Brain microvascular endothelial cell (primary cell): ENCODE data around the gene RGS12.

Experiments
- DNase-seq: peaks from one replicate; pipeline ENCODE4 v3.0.0-alpha.2; 2020
- H3K27ac ChIP-seq: fragments of 250-450 bp; sonication (Bioruptor Pico); 2 replicates; pipeline ENCODE4 v1.5.1; 2020; ENCODE audit warnings: mild to moderate bottlenecking, moderate library complexity
- H3K27me3 ChIP-seq: fragments of 250-450 bp; sonication (Bioruptor Pico); replicated peaks from 2 replicates; pipeline ENCODE4 v1.5.1; 2020; ENCODE audit warnings: mild to moderate bottlenecking
- H3K36me3 ChIP-seq: fragments of 250-450 bp; sonication (Bioruptor Pico); replicated peaks from 2 replicates; pipeline ENCODE4 v1.5.1; 2020; ENCODE audit warnings: mild to moderate bottlenecking
- H3K4me3 ChIP-seq: 2 replicates; pipeline ENCODE4 v1.5.1; 2011; ENCODE audit warnings: low read depth, mild to moderate bottlenecking, control low read depth, low read length, moderate library complexity
- in situ Hi-C: cut with HindIII; loops from 2 replicates; pipeline ENCODE4 v1.10.0; 2017; ENCODE audit warnings: low sequenced_read_pairs, low pct_ligation_motif_present
- TF ChIP-seq, protein P1 (sequence below): IDR thresholded peaks from 2 replicates; pipeline ENCODE4 v1.5.1; 2011; ENCODE audit warnings: low read depth, mild to moderate bottlenecking, moderate library complexity, low read length, control low read depth, inconsistent platforms; ENCODE audit errors: missing control alignments

Gene RGS12

DNA sequence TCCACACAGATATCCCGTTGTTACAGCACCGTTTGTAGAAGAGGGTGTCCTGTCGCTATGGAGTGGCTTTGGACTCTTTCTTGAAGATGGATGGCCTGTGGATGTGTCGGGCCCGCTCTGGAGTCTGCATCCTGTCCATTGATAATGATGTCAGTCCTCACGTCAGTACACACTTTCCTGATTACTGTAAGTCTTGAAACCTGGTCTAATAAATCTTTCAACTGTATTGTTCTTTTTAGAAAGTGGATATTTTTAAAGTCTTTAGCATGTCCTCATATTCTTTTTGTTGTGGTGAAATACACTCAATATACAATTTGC lies 29.0 kb upstream of the RGS12 start:
- no peak for DNase-seq
- H3K27ac ChIP-seq = no peak overlapping the region
- no peak overlapping the region for H3K4me3 ChIP-seq
- no peaks in the 10 kb centered on the region for H3K36me3 ChIP-seq
- TF ChIP-seq, protein P1, sequence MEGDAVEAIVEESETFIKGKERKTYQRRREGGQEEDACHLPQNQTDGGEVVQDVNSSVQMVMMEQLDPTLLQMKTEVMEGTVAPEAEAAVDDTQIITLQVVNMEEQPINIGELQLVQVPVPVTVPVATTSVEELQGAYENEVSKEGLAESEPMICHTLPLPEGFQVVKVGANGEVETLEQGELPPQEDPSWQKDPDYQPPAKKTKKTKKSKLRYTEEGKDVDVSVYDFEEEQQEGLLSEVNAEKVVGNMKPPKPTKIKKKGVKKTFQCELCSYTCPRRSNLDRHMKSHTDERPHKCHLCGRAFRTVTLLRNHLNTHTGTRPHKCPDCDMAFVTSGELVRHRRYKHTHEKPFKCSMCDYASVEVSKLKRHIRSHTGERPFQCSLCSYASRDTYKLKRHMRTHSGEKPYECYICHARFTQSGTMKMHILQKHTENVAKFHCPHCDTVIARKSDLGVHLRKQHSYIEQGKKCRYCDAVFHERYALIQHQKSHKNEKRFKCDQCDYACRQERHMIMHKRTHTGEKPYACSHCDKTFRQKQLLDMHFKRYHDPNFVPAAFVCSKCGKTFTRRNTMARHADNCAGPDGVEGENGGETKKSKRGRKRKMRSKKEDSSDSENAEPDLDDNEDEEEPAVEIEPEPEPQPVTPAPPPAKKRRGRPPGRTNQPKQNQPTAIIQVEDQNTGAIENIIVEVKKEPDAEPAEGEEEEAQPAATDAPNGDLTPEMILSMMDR = no peak
- H3K27me3 ChIP-seq = no peaks in the 10 kb centered on the region
- in situ Hi-C loops = no loop called here

DNA sequence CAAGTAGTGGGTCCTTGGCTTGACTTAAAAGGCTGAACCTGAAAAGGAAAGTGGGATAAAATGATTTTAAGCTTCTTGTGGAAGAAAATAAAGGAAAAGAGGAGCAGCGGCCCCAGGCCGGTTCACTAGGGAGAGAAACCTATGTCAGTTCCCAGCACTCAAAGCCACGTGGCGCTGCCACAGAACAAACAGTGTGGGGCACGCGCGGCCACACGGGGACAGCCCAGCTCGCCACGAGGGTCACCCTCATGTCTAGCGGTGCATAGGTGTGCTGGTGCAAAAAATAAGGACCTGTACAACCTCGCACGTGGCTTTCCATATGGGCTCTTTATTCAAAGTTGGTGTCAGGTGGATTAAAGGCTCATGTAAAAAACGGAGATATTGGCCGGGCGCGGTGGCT lies 26.7 kb upstream of the RGS12 start:
- no peaks in the 10 kb centered on the region for H3K36me3 ChIP-seq
- no peak for DNase-seq
- H3K27ac ChIP-seq = no peak overlapping the region
- no peak overlapping the region for H3K4me3 ChIP-seq
- in situ Hi-C loops = no loop called here
- H3K27me3 ChIP-seq = no peaks in the 10 kb centered on the region
- TF ChIP-seq, protein P1 = no peak

- Histone ChIP-seq H3K4me3 (no peak overlapping the region), H3K27ac (no peak overlapping the region), H3K36me3 (no peaks in the 10 kb centered on the region), H3K27me3 (no peaks in the 10 kb centered on the region)
- TF ChIP-seq, protein P1 = no peak
- in situ Hi-C loops = no loop called here
- DNase-seq = no peak
Observed at GRCh38 chr4:3267576-3268394, 25.0 kb upstream of the RGS12 start.

GRCh38 chr4:3268395-3269104 lies 24.3 kb upstream of the RGS12 start:
- H3K27me3 ChIP-seq = no peaks in the 10 kb centered on the region
- no peak for DNase-seq
- no peak overlapping the region for H3K27ac ChIP-seq
- no peaks in the 10 kb centered on the region for H3K36me3 ChIP-seq
- no peak overlapping the region for H3K4me3 ChIP-seq
- TF ChIP-seq, protein P1 = no peak
- in situ Hi-C loops = no loop called here

- TF ChIP-seq, protein P1 = no peak
- no peaks in the 10 kb centered on the region for H3K36me3 ChIP-seq
- no peaks in the 10 kb centered on the region for H3K27me3 ChIP-seq
- H3K27ac ChIP-seq = no peak overlapping the region
- DNase-seq = no peak
- in situ Hi-C loops = no loop called here
- H3K4me3 ChIP-seq = no peak overlapping the region
Observed at GRCh38 chr4:3269105-3269927, 23.5 kb upstream of the RGS12 start.
